HG02870 (cell line): ENCODE data around the gene EPN2.
"Not testable (repeated sequence)": the region's sequence is repeated elsewhere in the genome, so short reads cannot be mapped to it uniquely, and the experiment has no call there.

ENCODE experiments used
- ATAC-seq: cut with Tn5 transposase; IDR thresholded peaks from one replicate; pipeline ENCODE4 v1.9.1; 2021; ENCODE audit warnings: mild to moderate bottlenecking, moderate library complexity; ENCODE audit not compliant: unreplicated experiment

Gene EPN2

DNA sequence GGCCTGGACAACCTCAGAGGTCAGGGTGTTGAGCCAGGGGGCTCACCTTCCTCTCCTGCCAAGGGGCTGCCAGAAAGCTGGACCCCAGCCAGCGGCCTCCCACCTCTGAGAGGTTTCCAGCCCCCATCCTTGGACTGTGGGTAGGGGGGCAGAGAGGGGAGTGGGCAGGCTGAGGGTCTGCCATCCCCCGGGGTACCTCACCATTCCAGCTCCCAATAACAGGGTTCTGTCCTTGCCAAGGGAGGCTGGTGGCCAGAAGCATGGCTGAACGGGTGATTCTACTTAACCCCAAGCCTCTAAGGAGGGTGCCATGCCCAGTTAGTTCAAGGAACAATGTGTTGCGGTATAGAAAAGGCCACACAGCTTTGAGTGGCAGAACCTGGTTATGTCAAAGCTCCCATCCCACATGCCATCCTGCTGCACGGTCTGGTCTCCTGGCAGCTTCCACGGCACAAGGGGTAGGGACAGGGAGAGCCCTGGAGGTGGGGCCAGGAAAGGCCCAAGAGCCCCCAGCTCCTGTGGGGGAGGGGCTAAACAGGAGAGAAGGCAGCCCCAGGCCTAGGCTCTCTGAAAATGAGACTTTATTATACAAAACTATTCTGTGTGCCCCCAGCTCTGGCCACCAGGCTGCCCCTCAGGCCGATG, 105.6 kb downstream of the EPN2 start:
- ATAC-seq = no peak

DNA sequence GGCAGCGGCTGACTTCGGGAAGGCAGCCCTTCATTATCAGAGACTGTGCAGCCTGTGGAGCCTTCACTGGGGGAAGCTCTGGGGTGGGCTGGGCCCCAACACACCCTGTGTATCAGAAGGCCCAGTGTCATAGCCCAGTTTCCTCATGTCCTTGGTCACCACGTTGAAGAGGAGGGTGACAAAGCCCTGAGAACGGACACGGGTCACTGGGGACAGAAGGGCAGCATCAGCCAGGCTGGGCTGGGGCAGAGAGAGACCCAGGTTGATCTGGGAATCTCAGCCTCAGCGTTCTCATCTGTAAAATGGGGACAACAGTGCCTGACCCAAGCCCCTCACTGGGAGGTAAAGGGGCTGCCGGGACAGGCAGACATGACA, 106.1 kb downstream of the EPN2 start:
- ATAC-seq = no peak

DNA sequence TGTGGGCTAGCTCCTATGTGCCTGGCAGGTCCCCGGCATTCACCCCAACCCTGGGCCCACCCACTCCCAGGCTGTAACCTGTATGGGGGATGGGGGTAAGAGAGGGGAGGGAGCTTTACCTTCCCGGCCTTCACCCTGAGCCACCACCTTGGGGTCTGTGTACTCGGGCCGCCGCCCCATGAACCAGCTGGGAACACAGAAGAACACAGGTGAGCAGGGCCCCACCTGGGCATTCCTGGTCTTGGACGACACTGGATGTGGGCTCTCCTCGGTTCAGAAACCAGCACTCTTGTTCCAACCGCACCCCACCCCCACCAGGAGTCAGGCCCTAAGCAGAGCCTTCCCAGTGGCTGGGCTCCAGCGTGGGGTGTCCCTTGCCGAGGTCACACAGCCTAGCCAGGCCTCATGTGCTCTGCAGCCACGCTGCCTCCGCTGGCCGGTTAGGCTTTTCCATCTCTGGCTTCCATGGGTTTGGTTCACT, 106.5 kb downstream of the EPN2 start:
- no peak for ATAC-seq

DNA sequence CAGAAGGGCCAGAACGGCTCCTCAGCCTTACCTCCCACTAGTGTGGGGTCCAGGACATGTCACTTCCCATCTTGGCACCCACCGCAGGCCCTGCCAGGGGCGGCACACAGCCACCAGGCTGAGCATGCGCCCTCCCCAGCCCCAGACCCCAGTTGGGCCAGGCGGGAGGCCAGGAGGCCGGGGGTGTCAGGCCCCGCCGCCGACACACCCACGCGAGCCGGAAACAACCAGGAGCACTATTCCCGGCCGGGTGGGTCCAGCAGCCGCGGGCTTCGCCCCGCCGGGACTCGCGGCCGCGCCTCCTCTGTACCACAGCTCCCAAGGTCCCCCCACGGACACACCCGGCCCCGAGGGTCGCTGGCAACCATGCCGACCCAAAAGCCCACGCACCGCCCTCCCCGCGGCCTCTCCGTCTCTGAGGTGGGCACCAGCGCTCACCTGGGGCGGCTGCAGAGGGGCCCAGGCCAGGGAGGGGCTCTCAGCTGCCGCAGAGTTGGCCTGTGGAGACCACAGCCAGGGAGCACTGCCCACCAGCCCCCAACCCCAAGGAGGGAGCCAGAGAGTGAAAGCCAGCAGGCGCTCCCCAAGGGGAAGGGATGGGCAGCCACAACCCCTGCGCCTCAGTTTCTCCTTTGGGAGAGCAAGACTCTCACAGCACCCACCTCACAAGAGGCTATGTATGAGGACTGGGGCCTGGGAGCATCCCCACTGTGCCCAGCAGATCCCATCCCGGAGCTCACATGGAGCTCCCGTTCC, 107.3 kb downstream of the EPN2 start:
- no peak for ATAC-seq

DNA sequence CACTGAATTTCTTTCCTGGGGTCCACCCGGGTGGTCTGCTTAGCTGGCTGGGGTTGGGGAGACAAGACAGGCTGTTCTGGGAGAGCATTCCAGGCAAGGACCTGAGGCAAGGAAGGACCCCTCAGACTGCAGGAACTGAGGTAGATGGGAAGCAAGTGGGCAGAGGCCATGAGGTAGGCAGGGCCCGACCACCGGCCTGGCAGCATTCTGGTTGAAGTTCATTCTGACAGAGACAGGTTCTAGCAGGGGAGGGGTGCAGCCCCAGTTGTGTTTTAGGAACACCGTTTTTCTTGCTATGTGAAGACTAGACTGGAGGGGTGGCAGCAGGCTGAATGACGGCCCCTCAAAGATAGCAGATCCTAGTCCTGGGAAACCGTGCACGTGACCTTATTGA, 107.9 kb downstream of the EPN2 start:
- ATAC-seq = no peak

DNA sequence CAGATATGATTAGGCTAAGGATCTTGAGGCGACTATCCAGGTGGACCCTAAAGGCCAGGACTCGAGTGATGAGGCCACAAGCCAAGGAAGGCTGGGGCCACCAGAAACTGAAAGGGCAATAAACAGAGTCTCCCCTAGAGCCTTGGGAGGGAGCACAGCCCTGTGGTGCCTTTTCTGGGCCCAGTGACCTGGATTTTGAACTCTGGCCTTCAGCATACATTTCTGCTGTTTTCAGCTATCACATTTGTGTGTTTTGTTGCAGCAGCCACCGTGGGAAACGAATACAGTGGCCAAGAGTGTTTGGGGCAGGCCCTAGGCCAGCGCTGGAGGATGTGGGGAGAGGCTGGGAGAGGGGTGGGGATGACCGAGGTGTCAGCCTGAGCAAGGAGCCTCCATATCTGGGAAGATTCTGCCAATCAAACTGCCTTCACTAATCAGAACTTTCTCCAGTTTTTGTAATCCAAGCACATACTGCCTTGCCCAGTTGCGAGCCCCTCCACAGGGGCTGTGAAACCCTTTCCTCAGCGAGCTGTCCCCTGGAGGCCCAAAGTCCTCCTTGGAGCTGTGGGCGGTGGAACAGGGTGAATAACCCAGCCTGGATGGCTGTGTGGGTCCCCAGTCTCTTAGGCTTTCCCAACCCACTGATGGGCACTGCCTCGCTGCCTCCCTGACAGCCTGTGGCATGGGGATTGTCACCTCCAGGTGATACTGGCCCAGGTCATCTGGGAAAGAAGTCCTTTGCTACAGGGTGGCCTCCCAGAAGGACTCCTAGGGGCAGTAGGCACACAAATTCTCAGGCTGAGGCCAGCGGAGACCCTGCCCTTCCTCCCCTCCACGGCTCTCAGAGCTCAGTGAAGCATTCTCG, 108.6 kb downstream of the EPN2 start:
- no peak for ATAC-seq

DNA sequence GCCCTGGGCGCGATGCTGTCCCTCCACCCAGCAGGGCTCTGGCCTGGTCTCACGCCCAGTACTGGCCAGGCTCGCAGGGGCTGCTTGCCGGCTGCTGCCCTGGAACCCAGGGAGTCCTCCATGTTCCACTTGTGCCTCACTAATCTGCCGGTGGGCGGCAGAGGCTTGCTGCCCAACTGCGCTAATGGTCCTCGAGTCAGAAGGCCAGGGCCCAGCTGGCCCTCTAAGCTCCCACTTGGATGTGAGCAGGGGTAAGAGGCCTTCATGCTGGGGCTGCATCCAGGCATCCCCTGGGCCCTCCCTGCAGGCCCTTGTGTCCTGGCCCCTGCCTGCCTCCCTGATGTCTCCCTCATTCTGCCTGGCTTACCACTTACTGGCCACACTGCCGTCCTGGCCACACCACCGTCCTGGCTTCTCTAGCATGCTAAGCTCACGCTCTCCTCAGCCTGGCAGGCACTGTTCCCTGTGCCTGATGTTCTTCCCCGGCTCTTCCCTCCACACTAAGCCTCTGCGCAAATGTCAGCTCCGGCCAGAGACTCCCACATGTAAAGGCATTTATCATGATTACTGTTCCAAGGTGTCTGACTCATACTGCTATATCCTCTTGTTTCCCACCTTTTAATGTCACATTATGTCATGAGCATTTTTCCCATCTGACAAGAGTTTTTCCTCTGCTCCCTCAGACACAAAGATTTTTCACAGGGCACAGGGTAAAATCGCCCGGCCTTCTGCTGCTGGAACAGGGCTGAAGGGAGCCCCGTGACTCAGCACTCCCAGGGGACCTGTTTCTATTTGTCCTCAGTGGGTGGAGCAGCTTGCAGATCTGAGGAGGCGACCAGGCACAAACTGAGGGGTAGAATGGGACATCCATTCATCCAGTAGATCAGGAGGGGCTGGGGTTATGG, 109.4 kb downstream of the EPN2 start:
- no peak for ATAC-seq

DNA sequence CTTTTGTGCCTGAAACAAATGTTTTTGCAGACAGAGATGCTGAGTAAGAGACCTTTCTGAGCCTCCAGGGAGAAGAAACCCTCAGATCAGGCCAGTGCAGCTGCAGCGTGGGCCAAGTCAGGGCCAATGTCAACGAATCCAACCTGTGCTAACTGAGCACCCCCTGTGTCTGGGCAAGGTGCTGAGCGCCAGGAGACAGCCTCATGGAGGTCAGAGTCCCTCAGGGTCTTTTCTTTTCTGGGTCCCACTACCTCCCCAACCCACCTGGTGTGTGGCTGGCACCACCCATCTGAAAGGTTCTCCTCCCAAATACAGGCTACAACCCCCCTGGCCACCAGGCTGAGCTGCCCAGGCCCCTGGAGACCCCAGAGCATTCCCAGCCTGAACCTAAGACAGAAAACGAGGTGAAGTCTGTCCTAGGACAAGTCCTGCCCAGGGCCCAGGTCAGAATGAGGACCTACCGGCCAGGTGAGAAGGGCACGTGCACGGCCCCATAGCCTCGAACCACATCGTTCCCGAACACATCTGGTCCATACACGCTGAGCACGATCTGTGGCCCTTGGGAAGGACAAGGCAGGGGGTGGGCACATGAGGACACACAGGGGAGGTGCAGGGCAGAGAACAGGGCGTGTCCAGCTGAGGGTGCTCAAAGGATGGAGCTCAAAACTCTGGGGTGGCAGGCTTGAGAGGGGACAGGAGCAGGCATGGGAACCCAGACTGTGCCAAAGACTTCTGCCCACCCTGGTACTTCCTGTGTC, 110.3 kb downstream of the EPN2 start:
- ATAC-seq = no peak

DNA sequence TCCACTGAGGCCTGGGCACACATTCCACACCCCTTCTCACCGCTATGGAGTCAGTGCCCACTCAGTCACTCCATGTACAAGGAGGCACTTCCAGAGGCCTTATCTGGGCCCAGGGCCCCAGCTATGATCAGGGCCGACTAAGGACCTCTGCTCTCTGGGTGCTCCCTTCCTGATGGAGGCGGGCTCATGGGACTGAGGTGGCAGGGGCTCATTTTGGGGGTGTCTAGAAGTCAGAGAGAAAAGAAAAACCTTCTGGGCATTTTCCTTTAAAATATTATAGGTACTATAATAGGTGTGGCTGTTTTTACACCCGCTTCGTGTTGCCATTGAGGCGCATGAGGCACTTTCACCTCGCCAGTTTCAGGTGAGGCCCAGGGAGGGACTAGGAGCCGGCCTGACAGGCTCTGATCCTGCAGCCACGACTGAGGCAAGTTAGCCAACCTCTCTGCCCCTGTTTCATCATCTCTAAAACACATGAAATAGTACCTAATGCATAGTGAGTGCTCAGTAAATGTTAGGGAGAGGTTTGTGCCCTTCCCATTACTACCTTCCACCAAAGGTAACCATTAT, 111.0 kb downstream of the EPN2 start:
- ATAC-seq = no peak

DNA sequence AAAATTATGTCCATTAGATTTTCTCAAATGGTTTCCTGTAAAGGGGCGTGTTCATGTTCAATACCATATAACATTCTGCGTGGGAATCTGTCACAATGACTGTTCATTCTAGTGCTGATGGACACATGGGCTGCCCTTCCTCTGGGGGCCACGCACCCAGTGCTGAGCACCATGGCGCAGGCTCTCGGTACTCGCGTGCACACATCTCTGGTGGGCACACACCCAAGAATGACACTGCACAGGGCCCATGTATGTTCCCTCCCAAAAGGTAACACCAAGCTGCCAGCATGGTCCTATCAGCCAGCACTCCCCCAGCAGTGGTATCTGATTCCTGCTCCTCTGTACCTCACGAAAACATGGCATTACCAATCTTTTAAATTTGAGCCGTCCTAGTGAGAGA, 111.6 kb downstream of the EPN2 start:
- no peak for ATAC-seq

DNA sequence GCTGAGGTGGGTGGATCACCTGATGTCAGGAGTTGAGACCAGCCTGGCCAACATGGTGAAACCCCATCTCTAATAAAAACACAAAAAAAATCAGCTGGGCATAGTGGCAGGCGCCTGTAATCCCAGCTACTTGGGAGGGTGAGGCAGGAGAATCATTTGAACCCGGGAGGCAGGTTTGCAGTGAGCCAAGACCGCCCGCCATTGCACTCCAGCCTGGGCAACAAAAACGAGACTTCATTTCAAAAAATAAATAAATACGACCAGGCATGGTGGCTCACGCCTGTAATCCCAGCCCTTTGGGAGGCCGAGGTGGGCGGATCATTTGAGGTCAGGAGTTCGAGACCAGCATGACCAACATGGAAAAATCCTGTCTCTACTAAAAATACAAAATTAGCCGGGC, 116.2 kb downstream of the EPN2 start:
- ATAC-seq = not testable (repeated sequence)

DNA sequence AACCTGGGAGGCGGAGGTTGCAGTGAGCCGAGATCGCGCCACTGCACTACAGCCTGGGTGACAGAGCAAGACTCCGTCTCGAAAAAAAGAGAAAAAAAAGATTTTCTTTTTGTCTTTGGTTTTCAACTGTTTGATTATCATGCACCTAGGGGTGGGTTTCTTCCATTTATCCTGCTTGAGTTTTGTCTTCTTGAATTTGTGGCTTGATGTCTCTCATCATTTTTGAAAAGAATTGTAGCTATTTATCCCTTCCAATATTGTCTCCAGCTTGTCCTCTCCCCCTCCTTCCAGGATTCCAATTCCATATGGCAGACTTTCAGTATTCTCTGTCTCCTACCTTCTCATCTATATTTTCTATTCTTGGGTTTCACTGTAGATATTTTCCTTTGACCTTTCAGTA, 117.6 kb downstream of the EPN2 start:
- ATAC-seq = no peak

DNA sequence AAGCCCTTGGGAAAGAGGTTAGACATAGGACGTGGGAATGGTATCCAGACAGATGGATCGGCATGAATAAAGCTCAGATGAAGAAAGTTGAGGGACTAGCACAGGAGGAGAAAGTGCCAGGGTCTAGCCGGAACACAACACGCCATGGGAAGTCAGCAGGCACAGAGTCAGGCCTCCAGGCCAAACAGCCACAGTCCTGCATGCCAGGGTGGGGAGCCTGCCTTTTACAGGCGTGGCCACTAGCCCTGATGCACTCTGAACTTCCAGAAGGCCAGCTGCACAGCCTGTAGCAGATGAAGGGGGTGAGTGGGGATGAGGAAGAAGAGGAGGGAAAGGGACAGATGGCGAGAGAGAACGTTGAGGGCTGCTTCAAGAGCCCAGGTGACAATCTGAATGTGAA, 120.2 kb downstream of the EPN2 start:
- ATAC-seq = no peak

DNA sequence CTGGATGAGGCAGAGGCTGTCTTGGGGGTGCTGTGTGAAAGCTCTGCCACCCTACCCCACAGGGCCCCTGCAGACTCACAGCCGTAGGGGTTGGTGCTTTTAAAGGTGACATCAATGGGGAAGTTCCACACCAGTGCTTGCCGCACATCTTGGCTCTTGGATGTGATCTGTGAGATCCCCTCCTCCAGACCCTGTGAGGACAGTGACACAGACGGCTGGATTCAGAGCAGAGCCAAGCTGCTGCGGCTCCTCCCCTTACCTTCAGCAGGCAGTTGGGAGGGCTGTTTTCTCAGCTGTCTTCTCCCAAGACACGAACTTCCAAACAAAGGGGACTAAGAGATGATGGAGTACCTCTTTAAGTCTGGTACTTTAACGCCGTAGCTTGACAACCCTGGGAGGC, 120.6 kb downstream of the EPN2 start:
- no peak for ATAC-seq

DNA sequence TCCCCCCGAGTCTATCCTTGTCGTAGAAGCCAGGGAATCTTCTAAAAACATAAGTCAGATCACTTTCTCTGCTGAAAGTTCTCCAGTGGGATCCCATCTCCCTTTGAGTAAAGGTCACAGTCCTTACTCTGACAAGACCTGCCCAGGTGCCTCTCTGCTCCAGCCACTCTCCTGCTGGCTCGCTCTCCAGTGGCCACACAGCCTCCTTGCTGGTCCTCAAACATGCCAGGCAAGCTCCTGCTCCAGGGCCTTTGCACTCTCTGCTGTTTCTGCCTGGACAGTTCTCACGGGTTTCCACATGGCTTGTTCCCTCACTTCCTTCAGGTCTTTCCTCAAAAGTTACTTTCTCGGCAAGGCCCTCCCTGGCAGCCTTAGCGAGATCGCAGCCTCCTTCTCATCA, 122.0 kb downstream of the EPN2 start:
- ATAC-seq = no peak

DNA sequence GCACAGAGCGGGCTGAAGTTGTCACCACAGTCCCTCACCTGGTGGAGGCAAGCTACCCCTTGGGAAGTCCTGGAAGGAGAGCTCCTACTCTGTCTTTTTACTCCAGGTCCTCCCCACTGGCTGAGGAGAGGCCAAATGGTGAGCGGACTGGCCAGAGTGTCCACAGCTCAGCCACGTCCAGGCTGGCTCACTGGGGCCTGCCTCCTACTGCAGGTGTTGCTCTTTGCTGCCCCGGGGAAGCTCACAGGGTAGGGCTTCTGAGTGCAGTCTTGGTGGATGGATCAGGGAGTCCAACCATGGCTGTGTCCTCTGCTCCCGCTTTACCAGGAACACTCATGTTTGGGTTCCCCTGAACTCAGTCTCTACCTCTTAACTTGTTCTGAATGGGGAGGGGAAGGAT, 122.7 kb downstream of the EPN2 start:
- ATAC-seq = no peak

DNA sequence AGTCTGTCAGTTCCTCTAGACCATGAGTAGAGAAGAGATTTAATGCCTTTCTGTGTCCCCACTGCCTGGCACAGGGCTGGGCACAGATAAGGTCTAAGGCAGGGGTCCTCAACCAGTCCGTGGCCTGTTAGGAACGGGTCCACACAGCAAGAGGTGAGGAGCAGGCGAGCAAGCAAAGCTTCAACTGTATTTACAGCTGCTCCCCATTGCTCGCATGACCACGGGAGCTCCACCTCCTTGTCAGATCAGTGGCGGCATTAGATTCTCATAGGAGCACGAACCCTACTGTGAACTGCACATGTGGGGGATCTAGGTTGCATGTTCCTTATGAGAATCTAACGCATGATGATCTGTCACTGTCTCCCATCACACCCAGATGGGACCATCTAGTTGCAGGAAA, 123.6 kb downstream of the EPN2 start:
- no peak for ATAC-seq

DNA sequence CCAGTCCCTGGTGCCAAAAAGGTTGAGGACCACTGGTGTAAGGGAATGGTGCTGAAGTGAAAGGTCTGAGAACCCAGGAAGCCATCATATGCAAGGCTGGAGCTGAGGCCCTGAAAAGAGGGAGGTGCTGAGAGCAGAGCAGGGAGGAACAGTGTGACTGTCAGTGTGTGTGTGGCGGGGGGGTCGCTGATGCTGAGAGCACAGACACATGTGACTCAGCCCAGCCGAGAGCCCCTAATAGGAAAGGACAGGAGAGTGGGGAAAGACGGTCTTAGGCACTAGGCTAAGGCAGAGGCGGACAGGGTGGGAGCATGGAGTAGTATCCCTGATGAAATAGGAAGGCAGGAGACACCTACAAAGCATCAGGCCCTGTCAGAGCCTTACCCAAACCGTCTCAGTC, 124.2 kb downstream of the EPN2 start:
- ATAC-seq = no peak

DNA sequence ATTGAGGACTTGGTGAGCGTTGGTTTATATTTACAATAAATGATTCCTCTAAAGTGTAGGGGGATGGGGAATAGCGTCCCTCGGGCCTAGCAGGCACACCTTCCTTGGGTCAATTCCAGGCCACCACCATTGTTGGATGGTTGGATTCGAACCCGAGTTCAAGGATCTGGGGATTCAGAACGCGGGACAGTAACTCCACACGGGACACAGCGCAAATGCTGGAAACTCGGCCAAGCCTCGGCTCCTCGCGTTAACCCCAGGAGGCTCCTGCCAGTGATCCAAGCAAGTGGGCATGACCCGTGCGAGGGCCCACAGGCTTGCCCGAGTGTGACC, 124.7 kb downstream of the EPN2 start:
- ATAC-seq = no peak
